Activated T-cell treated with anti-CD3 and anti-CD28 coated beads, Interleukin-2, amount 50 U/mL, for 4 hours (primary cell): ENCODE data around the gene FMOD. TPM values are rescaled to one million over a fixed set of nuclear protein-coding genes. Genes with fewer than 3 reads are reported as not detected.

Experiments used
- ATAC-seq, 2 donors: fragments of 200-7000 bp; cut with Tn5 transposase; one replicate each; pipeline ENCODE4 v1.10.0; 2021
- DNase-seq: peaks from one replicate; pipeline ENCODE4 v3.0.0-alpha.2; 2020
- H3K27me3 Mint-ChIP-seq: one replicate; pipeline ENCODE4 v1.8.0; 2021; ENCODE audit warnings: low read depth, mixed read lengths
- H3K36me3 Mint-ChIP-seq: one replicate; pipeline ENCODE4 v1.8.0; 2022; ENCODE audit warnings: mixed read lengths; ENCODE audit not compliant: insufficient read depth
- H3K4me1 Mint-ChIP-seq: one replicate; pipeline ENCODE4 v1.8.0; 2021; ENCODE audit warnings: low read depth, mixed read lengths
- H3K4me3 Mint-ChIP-seq: one replicate; pipeline ENCODE4 v1.8.0; 2021; ENCODE audit warnings: mild to moderate bottlenecking, moderate library complexity, mixed read lengths
- H3K9me3 Mint-ChIP-seq: one replicate; pipeline ENCODE4 v1.8.0; 2021; ENCODE audit warnings: mixed read lengths
- total RNA-seq, 3 donors: library from RNA; stranded (reverse); gene quantifications; one replicate each; pipeline ENCODE4 v1.2.1, GENCODE V29; 2021

Gene FMOD
- total RNA-seq, 3 donors from 2014 or later = 0.19 to 1.1 (median 0.26) TPM

DNA sequence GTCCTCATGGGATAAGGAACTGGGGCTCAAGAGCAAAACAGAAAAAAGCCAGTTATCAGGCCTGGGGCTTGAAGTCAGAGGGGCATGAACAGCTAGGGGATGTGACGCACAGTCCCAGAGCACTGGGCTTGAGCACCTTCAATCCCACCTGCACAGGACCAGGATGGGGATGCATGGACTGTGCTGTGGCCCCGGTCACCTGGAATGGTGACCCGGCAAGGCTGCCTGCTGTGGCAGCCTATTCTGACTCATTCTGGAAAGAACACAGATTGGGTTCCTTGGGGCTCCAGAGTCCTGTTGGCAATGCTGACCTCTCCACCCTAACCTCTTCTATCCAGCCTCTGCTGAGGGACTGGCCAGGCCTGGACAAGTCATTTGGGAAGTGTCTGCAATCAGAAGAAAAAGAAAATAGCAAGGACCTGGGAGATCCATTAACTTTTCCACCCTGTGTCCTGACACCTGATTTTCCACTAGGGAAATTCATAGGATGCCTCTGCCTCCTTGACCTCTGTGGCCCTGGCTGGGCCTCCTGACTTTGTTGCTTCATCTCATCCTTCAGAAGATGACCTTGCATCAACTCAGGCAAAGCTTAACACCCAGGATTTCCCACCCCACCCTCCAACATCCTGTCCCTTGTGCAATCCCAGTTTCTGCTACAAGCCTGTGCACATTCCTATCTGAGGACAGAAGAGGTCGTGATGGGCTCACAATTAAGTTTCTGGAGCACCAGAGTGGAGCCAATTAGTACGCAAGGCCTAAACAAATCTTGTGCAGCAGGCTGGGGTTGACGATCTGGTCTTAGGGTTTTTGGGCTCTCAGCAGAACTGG lies 17.9 kb upstream of the FMOD start:
- ATAC-seq = no peak
- Mint-ChIP-seq H3K4me3 (no peak overlapping the region), H3K36me3 (no peaks in the 10 kb centered on the region), H3K27me3 (peaks cover 19% of the 10 kb centered on the region), H3K9me3 (no peaks in the 10 kb centered on the region), H3K4me1 (no peaks in the 10 kb centered on the region)
- no peak for DNase-seq

GRCh38 chr1:203367057-203367456 lies 16.1 kb upstream of the FMOD start:
- Mint-ChIP-seq H3K27me3 (peaks cover 24% of the 10 kb centered on the region), H3K4me1 (no peaks in the 10 kb centered on the region), H3K36me3 (no peaks in the 10 kb centered on the region), H3K9me3 (no peaks in the 10 kb centered on the region), H3K4me3 (no peak overlapping the region)
- DNase-seq = no peak
- no peak for ATAC-seq

DNA sequence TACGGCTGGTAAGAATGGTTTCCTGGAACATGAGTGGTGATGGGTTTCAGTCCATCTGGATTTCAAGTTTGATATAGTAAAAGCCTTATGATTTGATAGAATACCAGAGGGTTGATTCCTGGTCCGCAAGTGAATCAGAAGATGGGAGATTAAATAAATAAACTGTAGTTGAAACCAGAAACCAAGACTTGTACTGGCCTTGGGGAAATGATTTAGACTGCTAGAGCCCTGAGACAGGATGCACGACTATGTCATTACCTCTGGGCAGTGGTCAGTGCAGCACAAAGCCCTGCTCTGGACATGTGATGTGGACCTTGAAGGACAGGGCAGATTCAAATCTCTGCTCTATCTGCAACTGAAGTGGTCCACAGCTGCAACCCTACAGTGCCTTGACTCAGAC lies 15.6 kb upstream of the FMOD start:
- H3K4me1 Mint-ChIP-seq = no peaks in the 10 kb centered on the region
- H3K9me3 Mint-ChIP-seq = no peaks in the 10 kb centered on the region
- ATAC-seq (no peak), DNase-seq (no peak)
- no peak overlapping the region for H3K4me3 Mint-ChIP-seq
- H3K36me3 Mint-ChIP-seq = no peaks in the 10 kb centered on the region
- H3K27me3 Mint-ChIP-seq = peaks cover 25% of the 10 kb centered on the region

DNA sequence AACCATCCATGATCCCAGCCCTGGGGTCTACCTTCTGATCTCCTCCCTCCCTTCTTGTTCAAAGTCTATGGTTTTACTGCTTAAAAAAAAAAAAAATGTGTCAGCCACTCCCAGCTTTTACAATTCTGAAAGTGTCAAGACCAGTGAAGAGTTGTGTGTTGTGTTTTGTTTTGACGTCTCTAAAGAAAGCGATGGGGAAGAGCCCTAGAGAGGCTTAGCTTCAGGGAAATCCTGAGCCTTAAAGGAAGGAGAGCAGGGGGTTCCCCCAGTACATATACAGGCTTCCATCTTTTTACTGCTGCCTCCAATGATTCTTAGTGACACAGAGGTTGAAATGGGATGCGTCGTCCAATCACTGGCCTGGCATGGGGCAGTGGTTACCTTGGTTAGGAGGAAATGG lies 13.9 kb upstream of the FMOD start:
- Mint-ChIP-seq H3K36me3 (no peaks in the 10 kb centered on the region), H3K27me3 (peaks cover 29% of the 10 kb centered on the region), H3K4me3 (no peak overlapping the region), H3K4me1 (no peaks in the 10 kb centered on the region), H3K9me3 (no peaks in the 10 kb centered on the region)
- DNase-seq = no peak
- no peak for ATAC-seq

- H3K9me3 Mint-ChIP-seq = no peaks in the 10 kb centered on the region
- H3K36me3 Mint-ChIP-seq = no peaks in the 10 kb centered on the region
- H3K27me3 Mint-ChIP-seq = peaks cover 33% of the 10 kb centered on the region
- no peaks in the 10 kb centered on the region for H3K4me1 Mint-ChIP-seq
- DNase-seq (no peak), ATAC-seq (no peak)
- no peak overlapping the region for H3K4me3 Mint-ChIP-seq
Observed at GRCh38 chr1:203364094-203364801, 13.3 kb upstream of the FMOD start.

- ATAC-seq (no peak), DNase-seq (no peak)
- no peaks in the 10 kb centered on the region for H3K4me1 Mint-ChIP-seq
- H3K9me3 Mint-ChIP-seq = no peaks in the 10 kb centered on the region
- H3K36me3 Mint-ChIP-seq = no peaks in the 10 kb centered on the region
- no peak overlapping the region for H3K4me3 Mint-ChIP-seq
- H3K27me3 Mint-ChIP-seq = peaks cover 33% of the 10 kb centered on the region
Observed at GRCh38 chr1:203362720-203363025, 11.8 kb upstream of the FMOD start.

DNA sequence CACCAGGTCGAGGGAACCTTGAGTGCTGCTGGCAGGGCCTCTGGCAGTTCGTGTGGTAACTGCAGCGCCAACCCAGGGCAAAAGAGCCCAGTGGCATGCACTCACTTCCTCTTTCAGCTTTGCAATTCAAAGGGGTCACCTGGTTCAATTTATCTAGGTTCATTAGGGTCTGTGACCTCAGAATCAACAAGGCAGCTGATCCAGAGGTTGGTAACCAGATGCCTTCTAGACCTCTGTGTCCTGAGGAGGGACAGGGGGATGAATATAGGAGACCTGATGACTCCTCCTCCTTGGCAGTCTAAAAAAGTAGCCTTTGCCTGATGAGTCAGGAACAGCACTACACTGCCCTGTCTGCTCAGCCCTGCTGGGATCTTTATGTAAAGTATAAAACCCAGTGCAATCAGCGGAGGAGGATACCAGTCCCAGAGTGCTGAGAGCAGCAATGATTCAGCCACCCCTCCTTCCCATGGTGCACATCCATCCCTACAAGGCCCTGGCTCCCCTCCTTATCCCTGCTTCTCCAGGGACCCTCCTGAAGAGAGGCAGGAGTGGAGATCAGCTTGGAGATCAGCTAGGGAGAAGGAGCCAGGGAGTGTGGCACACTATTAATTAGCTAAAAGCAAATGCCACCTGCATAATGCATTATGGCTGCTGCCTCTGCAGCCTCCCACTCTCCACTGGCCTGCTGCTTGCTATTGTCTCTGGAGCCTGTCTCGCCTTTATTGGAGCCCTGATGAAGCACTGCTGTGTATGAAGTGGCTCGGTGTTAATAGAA lies 11.2 kb upstream of the FMOD start:
- Mint-ChIP-seq H3K4me3 (no peak overlapping the region), H3K27me3 (peaks cover 37% of the 10 kb centered on the region), H3K4me1 (no peaks in the 10 kb centered on the region), H3K36me3 (no peaks in the 10 kb centered on the region), H3K9me3 (no peaks in the 10 kb centered on the region)
- ATAC-seq (no peak), DNase-seq (no peak)

DNA sequence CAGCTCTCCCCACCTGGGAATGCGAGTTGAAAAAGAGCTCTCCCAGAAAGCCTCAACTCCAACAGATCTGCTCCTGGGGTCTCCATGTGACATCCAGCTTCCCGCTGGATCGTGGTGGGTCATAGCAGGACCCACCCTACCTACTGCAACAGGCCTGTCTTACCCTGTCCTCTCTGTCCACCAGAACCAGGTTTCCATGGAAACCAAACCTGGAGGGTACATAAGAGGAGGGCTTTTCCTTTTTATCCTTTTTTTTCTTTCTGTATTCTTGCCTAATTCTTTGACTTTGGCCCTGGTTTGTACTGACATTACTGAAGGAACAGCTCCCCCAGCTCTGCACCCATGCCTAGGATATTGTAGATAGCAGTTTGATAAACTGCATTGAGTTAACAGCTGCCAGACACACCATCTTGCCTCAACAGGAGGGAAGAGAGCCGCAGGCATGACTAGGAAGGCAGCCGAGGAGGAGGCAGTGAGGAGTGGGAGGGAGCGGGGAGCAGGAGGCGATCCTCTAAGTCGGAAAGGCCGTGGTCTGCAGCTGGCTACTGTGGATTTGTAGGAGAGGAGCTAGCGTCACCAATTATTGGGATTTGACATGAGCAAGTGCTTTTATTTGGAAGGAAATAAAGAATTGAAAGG lies 9.7 kb upstream of the FMOD start:
- ATAC-seq (no peak), DNase-seq (no peak)
- no peaks in the 10 kb centered on the region for H3K4me1 Mint-ChIP-seq
- no peak overlapping the region for H3K4me3 Mint-ChIP-seq
- H3K36me3 Mint-ChIP-seq = no peaks in the 10 kb centered on the region
- peaks cover 38% of the 10 kb centered on the region for H3K27me3 Mint-ChIP-seq
- H3K9me3 Mint-ChIP-seq = no peaks in the 10 kb centered on the region

DNA sequence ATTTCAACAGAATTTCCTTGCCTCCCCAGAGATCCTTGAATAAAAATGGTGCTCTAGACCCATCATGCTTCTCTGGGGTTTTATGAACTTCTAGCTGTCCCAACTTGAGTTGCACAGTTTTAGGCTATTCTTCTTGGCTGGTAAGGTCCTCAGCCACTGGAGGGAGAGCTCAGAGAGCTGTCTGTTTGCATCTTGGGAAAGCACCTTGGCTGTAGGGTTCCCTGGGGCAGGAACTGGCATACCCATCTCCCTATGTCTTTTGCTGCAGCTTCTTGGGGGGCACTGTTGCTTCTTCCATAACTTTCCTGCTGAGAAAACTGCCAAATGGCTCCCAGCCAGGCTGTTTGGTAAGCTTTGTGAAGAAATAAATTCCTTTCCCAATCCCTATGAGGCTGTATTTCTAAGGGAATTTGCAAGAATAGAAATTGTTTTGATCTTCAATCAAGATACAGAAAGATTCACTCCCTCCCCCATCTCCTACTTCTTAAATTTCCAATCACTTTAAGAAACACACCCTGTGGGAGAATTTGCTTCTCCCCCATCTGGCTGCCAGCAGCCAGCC lies 8.2 kb upstream of the FMOD start:
- DNase-seq (no peak), ATAC-seq (no peak)
- no peaks in the 10 kb centered on the region for H3K36me3 Mint-ChIP-seq
- no peaks in the 10 kb centered on the region for H3K4me1 Mint-ChIP-seq
- no peak overlapping the region for H3K4me3 Mint-ChIP-seq
- peaks cover 26% of the 10 kb centered on the region for H3K27me3 Mint-ChIP-seq
- no peaks in the 10 kb centered on the region for H3K9me3 Mint-ChIP-seq

DNA sequence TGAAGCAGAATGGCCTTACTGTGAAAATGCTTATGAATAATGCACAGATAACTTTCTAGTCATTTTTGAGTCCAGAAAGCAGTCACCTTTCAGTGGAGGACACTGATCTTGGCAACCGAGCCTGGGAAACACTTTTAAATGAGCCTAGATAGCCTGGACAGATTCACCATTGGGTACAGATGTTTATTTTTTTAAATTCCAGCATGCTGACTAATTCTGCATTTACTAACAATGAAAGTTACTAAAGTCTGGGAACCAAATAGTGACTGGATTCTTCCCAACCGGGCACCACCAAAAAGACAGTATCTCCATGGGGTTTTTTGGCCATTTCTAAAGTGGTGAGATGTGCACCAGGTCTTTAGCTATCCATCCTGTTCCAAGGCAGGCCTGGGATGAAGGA lies 3.3 kb upstream of the FMOD start:
- no peak for DNase-seq
- H3K9me3 Mint-ChIP-seq = no peaks in the 10 kb centered on the region
- H3K36me3 Mint-ChIP-seq = no peaks in the 10 kb centered on the region
- no peak overlapping the region for H3K4me3 Mint-ChIP-seq
- no peak for ATAC-seq
- H3K4me1 Mint-ChIP-seq = no peaks in the 10 kb centered on the region
- H3K27me3 Mint-ChIP-seq = peaks cover 26% of the 10 kb centered on the region

DNA sequence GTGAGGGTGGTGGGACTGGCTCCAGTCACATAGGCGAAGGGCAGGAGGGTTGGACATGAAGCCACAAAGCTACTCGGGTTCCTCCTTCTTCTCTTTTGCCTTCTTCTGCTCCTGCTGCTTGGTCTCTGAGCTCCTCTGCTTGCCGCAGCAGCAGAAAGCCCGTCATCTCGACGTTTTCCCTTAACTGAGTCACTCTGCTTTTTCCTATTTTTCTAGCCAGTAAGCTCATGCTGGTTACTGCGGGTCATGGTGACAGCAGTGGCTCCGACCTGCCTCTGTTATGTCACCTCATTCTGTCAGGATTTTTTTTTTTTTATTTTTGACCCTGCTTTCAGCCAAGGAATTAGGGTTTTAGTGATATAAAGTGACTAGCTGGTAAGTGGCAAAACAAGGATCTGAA lies 2.6 kb upstream of the FMOD start:
- Mint-ChIP-seq H3K27me3 (peaks cover 29% of the 10 kb centered on the region), H3K9me3 (no peaks in the 10 kb centered on the region), H3K4me3 (no peak overlapping the region), H3K36me3 (no peaks in the 10 kb centered on the region), H3K4me1 (no peaks in the 10 kb centered on the region)
- no peak for DNase-seq
- no peak for ATAC-seq

DNA sequence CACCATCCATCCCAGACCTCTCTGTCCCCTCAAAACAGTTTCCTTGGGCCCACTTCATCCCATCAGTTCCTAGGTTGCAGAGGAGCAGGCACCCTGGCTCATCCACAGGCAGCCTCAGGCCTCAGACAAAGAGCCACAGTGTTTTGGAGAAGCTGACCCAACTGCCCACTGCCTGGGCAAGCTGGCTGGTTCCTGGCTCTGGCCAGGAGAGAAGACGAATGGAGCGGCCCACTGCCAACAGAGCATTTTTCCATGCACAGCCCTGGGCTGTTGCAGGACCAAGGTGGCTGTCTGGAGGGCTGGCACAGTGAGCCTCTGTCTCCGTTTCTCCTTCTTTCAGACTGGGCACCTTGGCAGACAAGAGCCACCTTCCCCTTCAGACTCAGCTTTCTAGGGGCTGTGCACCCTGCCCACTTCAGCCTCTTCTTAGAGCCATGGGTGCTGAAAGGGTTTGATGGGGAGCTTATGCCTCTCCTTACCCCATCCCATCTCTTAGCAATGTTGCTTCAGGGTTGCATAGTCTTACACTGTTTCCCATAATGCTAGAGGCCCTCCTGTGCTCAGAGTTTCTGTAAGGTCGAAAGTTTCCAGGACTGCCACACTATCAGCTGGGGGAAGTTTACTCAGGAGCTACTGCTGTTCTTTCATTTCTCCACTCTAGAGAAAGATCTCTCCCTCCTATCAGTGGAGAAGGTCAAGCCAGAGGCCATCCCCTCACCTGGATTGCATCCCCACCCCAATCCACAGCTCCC lies 973 bp downstream of the FMOD start:
- Mint-ChIP-seq H3K36me3 (no peaks in the 10 kb centered on the region), H3K4me3 (no peak overlapping the region), H3K4me1 (no peaks in the 10 kb centered on the region), H3K27me3 (peaks cover 40% of the 10 kb centered on the region), H3K9me3 (no peaks in the 10 kb centered on the region)
- ATAC-seq (no peak), DNase-seq (no peak)

DNA sequence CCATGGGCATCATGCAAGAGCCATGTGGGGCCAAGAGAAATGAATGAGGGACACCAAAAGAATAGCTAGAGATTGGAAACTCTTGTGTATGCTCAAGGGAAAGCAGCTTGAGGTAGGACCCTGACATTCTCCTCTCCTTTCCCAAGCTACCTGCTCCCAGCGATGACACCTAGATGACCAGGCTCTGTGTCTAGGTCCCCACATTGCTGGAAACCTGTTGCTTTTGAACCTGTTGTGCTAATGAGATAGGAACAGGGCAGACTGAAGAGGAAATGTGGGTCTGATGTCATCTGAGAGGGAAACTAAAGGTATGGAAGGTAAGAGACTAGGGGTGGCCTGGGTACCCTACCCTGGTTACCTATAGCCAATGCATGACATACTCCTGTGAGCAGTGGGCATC lies 1.8 kb downstream of the FMOD start:
- H3K4me3 Mint-ChIP-seq = no peak overlapping the region

DNA sequence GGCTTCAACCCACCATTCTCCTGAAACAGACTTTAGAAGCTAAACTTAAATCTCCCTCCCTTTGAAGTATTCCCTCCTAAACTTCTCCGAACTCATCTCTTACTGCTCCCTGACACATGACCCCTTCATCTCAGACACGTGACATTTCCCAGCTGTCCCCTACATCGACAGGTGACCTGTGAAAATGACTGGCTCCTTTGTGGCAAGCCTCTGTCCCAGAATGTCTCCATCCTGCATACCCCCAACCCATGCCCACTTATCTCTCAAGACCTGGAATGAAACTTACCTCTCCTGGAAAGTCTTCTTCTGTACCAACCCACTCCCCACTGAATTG lies 4.2 kb downstream of the FMOD start:
- ATAC-seq (no peak), DNase-seq (no peak)
- Mint-ChIP-seq H3K27me3 (peaks cover 43% of the 10 kb centered on the region), H3K4me1 (peaks cover 3% of the 10 kb centered on the region), H3K36me3 (no peaks in the 10 kb centered on the region), H3K4me3 (no peak overlapping the region), H3K9me3 (no peaks in the 10 kb centered on the region)

More for the DNA sequence above, 1.8 kb downstream of the FMOD start:
- no peaks in the 10 kb centered on the region for H3K36me3 Mint-ChIP-seq
- ATAC-seq (no peak), DNase-seq (no peak)
- H3K9me3 Mint-ChIP-seq = no peaks in the 10 kb centered on the region
- no peaks in the 10 kb centered on the region for H3K4me1 Mint-ChIP-seq
- peaks cover 47% of the 10 kb centered on the region for H3K27me3 Mint-ChIP-seq
